ENCODE measurements around the gene DHRSX.
"Not testable (repeated sequence)": the region's sequence is repeated elsewhere in the genome, so short reads cannot be mapped to it uniquely, and the experiment has no call there.

DHRSX gene

GRCh38 chrX:2391869-2392606 is 108.7 kb downstream of the DHRSX start:
- no peak for DNase-seq (ENCODE audit: low spot score)

GRCh38 chrX:2390754-2391153 is 110.0 kb downstream of the DHRSX start:
- DNase-seq (ENCODE audit: low spot score), result no peak

- DNase-seq (ENCODE audit: low spot score), result not testable (repeated sequence)
Measured at GRCh38 chrX:2389731-2390130, 111.0 kb downstream of the DHRSX start.

GRCh38 chrX:2389324-2389723 is 111.5 kb downstream of the DHRSX start:
- DNase-seq (ENCODE audit: low spot score), result no peak

GRCh38 chrX:2388669-2389068 is 112.1 kb downstream of the DHRSX start:
- DNase-seq (ENCODE audit: low spot score), result no peak

DNA sequence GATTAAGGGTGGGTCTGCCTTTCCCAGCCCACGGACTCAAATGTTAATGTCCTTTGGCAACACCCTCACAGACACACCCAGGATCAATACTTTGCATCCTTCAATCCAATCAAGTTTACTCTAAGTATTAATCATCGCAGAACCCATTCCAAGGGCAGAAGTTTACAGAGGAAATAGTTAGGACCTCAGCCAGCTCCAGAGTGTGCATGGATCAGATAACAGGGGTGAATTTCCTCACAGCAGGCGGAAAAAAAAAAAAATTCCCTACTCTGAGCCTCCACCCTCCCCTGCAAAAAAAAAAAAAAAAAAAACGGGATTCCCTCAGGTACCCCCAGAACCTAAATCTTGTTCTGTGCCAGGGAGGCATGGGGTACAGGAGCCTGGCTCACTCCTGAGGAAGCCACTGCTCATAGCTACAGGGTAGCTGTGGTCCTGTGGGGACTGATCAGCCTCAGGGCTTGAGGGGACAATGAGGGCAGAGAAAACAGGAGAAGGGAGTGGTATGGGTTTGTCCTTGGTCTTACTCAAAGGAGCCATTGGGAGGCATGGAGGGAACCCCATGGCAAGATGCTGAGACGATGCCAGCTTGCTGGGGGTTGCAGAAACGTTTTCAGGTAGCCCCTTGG is 113.0 kb downstream of the DHRSX start:
- no peak for DNase-seq (ENCODE audit: low spot score)

- no peak for DNase-seq (ENCODE audit: low spot score)
Measured at GRCh38 chrX:2385224-2385623, 115.6 kb downstream of the DHRSX start.

GRCh38 chrX:2384486-2384885 is 116.3 kb downstream of the DHRSX start:
- DNase-seq (ENCODE audit: low spot score), result no peak

- DNase-seq (ENCODE audit: low spot score), result no peak
Measured at GRCh38 chrX:2383735-2384134, 117.0 kb downstream of the DHRSX start.

DNA sequence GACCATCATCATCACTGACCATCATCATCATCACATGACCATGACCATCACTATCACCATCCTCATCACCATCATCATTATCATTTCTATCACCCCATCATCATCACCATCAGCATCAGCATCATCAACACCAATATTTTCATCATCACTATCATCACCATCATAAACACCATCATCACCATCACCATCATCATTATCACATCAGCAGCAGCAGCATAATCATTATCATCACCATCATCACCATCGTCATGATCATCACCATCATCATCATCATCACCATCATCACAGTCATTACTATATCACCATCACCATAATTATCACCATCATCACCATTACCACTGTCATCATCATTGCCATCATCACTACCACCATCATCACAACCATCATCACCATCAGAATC is 117.6 kb downstream of the DHRSX start:
- no peak for DNase-seq (ENCODE audit: low spot score)

- DNase-seq (ENCODE audit: low spot score), result not testable (repeated sequence)
Measured at GRCh38 chrX:2382433-2383048, 118.2 kb downstream of the DHRSX start.

- DNase-seq (ENCODE audit: low spot score), result no peak
Measured at GRCh38 chrX:2376166-2376565, 124.6 kb downstream of the DHRSX start.

- no peak for DNase-seq (ENCODE audit: low spot score)
Measured at GRCh38 chrX:2374086-2374485, 126.7 kb downstream of the DHRSX start.

- DNase-seq (ENCODE audit: low spot score), result no peak
Measured at GRCh38 chrX:2373615-2374014, 127.2 kb downstream of the DHRSX start.

DNA sequence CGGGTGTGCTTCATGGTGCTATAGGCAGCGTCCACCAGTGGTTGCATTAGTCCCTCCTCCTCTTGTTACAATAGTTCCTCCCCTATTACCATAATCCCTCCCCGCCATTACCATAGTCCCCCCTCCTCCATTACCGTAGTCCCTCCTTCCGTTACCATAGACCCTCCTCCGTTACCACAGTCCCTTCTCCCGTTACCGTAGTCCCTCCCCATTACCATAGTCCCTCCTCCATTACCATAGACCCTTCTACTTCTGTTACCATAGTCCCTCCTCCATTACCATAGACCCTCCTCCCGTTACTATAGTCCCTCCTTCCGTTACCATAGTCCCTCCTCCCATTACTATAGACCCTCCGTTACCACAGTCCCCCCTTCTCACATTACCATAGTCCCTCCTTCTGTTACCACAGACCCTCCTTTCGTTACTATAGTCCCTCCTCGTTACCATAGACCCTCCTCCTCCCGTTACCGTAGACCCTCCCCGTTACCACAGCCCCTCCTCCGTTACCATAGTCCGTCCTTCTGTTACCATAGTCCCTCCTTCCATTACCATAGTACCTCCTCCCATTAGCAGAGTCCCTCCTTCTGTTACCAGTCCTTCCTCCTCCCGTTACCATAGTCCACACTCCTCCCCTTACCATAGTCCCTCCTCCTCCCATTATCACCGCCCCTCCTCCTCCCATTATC is 129.6 kb downstream of the DHRSX start:
- DNase-seq (ENCODE audit: low spot score), result no peak

- DNase-seq (ENCODE audit: low spot score), result no peak
Measured at GRCh38 chrX:2370456-2370855, 130.3 kb downstream of the DHRSX start.

GRCh38 chrX:2369206-2369605 is 131.6 kb downstream of the DHRSX start:
- no peak for DNase-seq (ENCODE audit: low spot score)

DNA sequence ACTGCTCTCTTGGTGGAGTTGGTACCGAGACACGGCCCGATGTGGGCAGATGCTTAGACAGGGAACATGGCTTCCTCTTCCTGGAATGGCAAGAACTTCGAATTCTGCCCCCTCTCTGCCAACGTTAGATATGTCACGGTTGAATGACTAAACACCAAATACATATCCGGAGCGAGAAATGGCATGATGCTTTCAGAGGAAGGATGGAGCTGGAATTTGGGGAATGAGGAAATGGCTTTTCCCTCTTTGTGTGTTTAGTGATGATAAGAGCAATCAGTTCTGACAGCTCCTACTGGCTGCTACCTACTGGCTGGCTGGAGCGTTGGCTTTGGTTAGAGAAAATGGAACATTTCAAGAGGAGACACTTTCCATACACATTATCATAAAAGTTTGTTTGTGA is 140.0 kb downstream of the DHRSX start:
- DNase-seq (ENCODE audit: low spot score), result no peak

- DNase-seq (ENCODE audit: low spot score), result not testable (repeated sequence)
Measured at GRCh38 chrX:2359522-2359921, 141.3 kb downstream of the DHRSX start.

- DNase-seq (ENCODE audit: low spot score), result no peak
Measured at GRCh38 chrX:2351999-2352995, 148.5 kb downstream of the DHRSX start.

DNA sequence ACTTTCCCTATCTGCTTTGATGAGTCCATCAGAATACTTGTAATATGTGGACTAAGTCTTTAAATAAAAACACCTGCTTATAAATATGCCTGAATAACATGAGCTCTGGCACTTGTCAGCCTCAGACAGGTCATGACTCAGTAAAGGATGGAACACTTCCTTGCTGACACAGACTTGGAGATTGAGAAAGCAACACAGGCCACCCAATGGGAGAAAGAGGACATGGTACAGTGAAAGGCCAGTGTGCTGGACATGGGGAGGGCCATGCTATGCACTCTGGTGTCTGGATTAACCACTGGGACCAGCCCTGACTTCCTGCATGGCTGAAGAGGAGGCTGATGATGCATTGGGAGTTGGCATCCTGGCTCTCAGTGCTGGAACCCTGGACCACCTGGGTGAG is 149.5 kb downstream of the DHRSX start:
- no peak for DNase-seq (ENCODE audit: low spot score)

- not testable (repeated sequence) for DNase-seq (ENCODE audit: low spot score)
Measured at GRCh38 chrX:2350703-2351102, 150.1 kb downstream of the DHRSX start.
